WTC11 (cell line): ENCODE measurements around the gene HMGXB4. TPM values are rescaled to one million over a fixed set of nuclear protein-coding genes. Genes with fewer than 3 reads are reported as not detected.

Experiments
- ATAC-seq: fragments of 200-7000 bp; cut with Tn5 transposase; 2 replicates; pipeline ENCODE4 v1.10.0; 2021; ENCODE audit warnings: mild to moderate bottlenecking, moderate library complexity
- CTCF ChIA-PET: fragments of 300-600 bp; sonication (Branson Sonifier 250); formaldehyde crosslinking; loops from one replicate; lab custom pipeline; 2021; ENCODE audit warnings: antibody characterized with exemption; lab: Charles Lee
- POLR2A ChIA-PET: fragments of 350-600 bp; sonication (Branson Sonifier 250); formaldehyde crosslinking; loops from one replicate; lab custom pipeline; 2021; ENCODE audit warnings: antibody characterized with exemption; lab: Charles Lee
- DNase-seq: peaks from one replicate; pipeline ENCODE4 v3.0.0; 2021; ENCODE audit warnings: low spot score
- H3K27ac Mint-ChIP-seq: 2 replicates; pipeline ENCODE4 v1.8.0; 2021; ENCODE audit warnings: mixed read lengths
- H3K27me3 Mint-ChIP-seq: 2 replicates; pipeline ENCODE4 v1.8.0; 2021; ENCODE audit warnings: low read depth, mild to moderate bottlenecking, moderate library complexity, mixed read lengths
- H3K36me3 Mint-ChIP-seq: 2 replicates; pipeline ENCODE4 v1.8.0; 2021; ENCODE audit warnings: mixed read lengths
- H3K4me1 Mint-ChIP-seq: 2 replicates; pipeline ENCODE4 v1.8.0; 2022; ENCODE audit warnings: mixed read lengths
- H3K4me3 Mint-ChIP-seq: 2 replicates; pipeline ENCODE4 v1.8.0; 2021; ENCODE audit warnings: mild to moderate bottlenecking, moderate library complexity, mixed read lengths
- H3K9me3 Mint-ChIP-seq: 2 replicates; pipeline ENCODE4 v1.8.0; 2021; ENCODE audit warnings: mixed read lengths
- ATF1 ChIP-seq: sonication (generic); formaldehyde crosslinking; IDR thresholded peaks from 2 replicates; pipeline ENCODE4 v1.8.1; 2023; ENCODE audit warnings: mild to moderate bottlenecking, moderate library complexity, missing genetic modification reagents
- CBFB ChIP-seq: sonication (generic); formaldehyde crosslinking; IDR thresholded peaks from 2 replicates; pipeline ENCODE4 v1.8.1; 2022; ENCODE audit warnings: mild to moderate bottlenecking, low read depth, missing genetic modification reagents
- ELF4 ChIP-seq: sonication (generic); formaldehyde crosslinking; IDR thresholded peaks from 2 replicates; pipeline ENCODE4 v1.8.1; 2022; ENCODE audit warnings: low read depth, mild to moderate bottlenecking, moderate library complexity, missing genetic modification reagents
- GTF2I ChIP-seq: fragments of 250-450 bp; sonication (Bioruptor Pico); conservative IDR thresholded peaks from 2 replicates; pipeline ENCODE4 v1.4.0; 2021; ENCODE audit warnings: mild to moderate bottlenecking
- JUN ChIP-seq: sonication (generic); formaldehyde crosslinking; IDR thresholded peaks from 2 replicates; pipeline ENCODE4 v1.8.0; 2023; ENCODE audit warnings: mild to moderate bottlenecking, missing genetic modification reagents
- KAT7 ChIP-seq: sonication (generic); formaldehyde crosslinking; IDR thresholded peaks from 2 replicates; pipeline ENCODE4 v1.8.1; 2023; ENCODE audit warnings: missing genetic modification reagents, mild to moderate bottlenecking, borderline replicate concordance
- MYBL2 ChIP-seq: sonication (generic); formaldehyde crosslinking; IDR thresholded peaks from 2 replicates; pipeline ENCODE4 v1.8.1; 2023; ENCODE audit warnings: mild to moderate bottlenecking, moderate library complexity, missing genetic modification reagents
- NFATC4 ChIP-seq: fragments of 250-450 bp; sonication (Bioruptor Pico); IDR thresholded peaks from 2 replicates; pipeline ENCODE4 v1.9.0; 2021; ENCODE audit warnings: mild to moderate bottlenecking
- NR1H2 ChIP-seq: sonication (generic); formaldehyde crosslinking; IDR thresholded peaks from 2 replicates; pipeline ENCODE4 v1.9.0; 2021; ENCODE audit warnings: mild to moderate bottlenecking, moderate library complexity, missing genetic modification reagents
- NR2C2 ChIP-seq: sonication (generic); formaldehyde crosslinking; IDR thresholded peaks from 2 replicates; pipeline ENCODE4 v1.8.0; 2022; ENCODE audit warnings: mild to moderate bottlenecking, missing genetic modification reagents
- SMAD3 ChIP-seq: sonication (generic); formaldehyde crosslinking; IDR thresholded peaks from 2 replicates; pipeline ENCODE4 v1.8.0; 2022; ENCODE audit warnings: missing genetic modification reagents, mild to moderate bottlenecking, borderline replicate concordance
- TEAD1 ChIP-seq: sonication (generic); formaldehyde crosslinking; IDR thresholded peaks from 2 replicates; pipeline ENCODE4 v1.8.0; 2022; ENCODE audit warnings: mild to moderate bottlenecking, missing genetic modification reagents
- TEAD4 ChIP-seq: sonication (generic); formaldehyde crosslinking; IDR thresholded peaks from 2 replicates; pipeline ENCODE4 v1.8.0; 2022; ENCODE audit warnings: mild to moderate bottlenecking, missing genetic modification reagents
- ZNF263 ChIP-seq: sonication (generic); formaldehyde crosslinking; IDR thresholded peaks from 2 replicates; pipeline ENCODE4 v1.8.1; 2022; ENCODE audit warnings: low read depth, mild to moderate bottlenecking, moderate library complexity, missing genetic modification reagents
- ZNF317 ChIP-seq: sonication (generic); formaldehyde crosslinking; IDR thresholded peaks from 2 replicates; pipeline ENCODE4 v1.8.1; 2023; ENCODE audit warnings: low read depth, mild to moderate bottlenecking, moderate library complexity, missing genetic modification reagents, borderline replicate concordance
- ZNF671 ChIP-seq: fragments of 250-450 bp; sonication (Bioruptor Pico); IDR thresholded peaks from 2 replicates; pipeline ENCODE4 v1.8.0; 2021; ENCODE audit warnings: mild to moderate bottlenecking
- total RNA-seq: library from RNA; stranded (reverse); gene quantifications from 3 replicates; pipeline ENCODE4 v1.2.3, GENCODE V29; 2021
- TF ChIP-seq, protein P1 (sequence below): fragments of 250-450 bp; sonication (Bioruptor Pico); IDR thresholded peaks from 2 replicates; pipeline ENCODE4 v1.9.0; 2021; ENCODE audit warnings: moderate library complexity, mild to moderate bottlenecking, inconsistent platforms, borderline replicate concordance
- TF ChIP-seq, protein P2 (sequence below): fragments of 250-450 bp; sonication (Bioruptor Pico); IDR thresholded peaks from 2 replicates; pipeline ENCODE4 v1.9.0; 2021; ENCODE audit warnings: mild to moderate bottlenecking, borderline replicate concordance
- TF ChIP-seq, protein P3 (sequence below): sonication (generic); formaldehyde crosslinking; IDR thresholded peaks from 2 replicates; pipeline ENCODE4 v1.8.0; 2022; ENCODE audit warnings: mild to moderate bottlenecking, missing genetic modification reagents
- TF ChIP-seq, protein P4 (sequence below): fragments of 250-450 bp; sonication (Bioruptor Pico); conservative IDR thresholded peaks from 2 replicates; pipeline ENCODE4 v1.9.0; 2021; ENCODE audit warnings: mild to moderate bottlenecking
- TF ChIP-seq, protein P5 (sequence below): sonication (generic); formaldehyde crosslinking; IDR thresholded peaks from 2 replicates; pipeline ENCODE4 v1.8.1; 2022; ENCODE audit warnings: mild to moderate bottlenecking, moderate library complexity, missing genetic modification reagents
- TF ChIP-seq, protein P6 (sequence below): sonication (generic); formaldehyde crosslinking; IDR thresholded peaks from 2 replicates; pipeline ENCODE4 v1.8.0; 2022; ENCODE audit warnings: mild to moderate bottlenecking, missing genetic modification reagents

Gene HMGXB4
- total RNA-seq, 1 experiment from 2014 or later, result 42.1 TPM

DNA sequence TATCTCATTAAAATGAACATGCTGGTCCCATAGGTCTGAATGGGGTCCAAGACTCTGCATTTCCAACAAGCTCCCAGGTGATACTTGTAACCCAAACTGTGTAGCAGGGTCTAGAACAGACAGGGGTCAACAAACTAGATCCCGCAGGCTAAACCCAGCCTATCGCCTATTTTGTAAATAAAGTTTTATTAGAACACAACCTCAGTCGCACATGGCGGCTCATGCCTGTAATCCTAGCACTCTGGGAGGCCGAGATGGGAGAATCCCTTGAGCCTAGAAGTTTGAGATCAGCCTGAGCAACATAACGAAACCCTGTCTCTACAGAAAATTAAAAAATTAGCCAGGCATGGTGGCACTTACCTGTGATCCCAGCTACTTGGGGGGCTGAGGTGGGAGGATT is 42.3 kb upstream of the HMGXB4 start (continued):
- TF ChIP-seq TEAD4 (CRISPR knock-in tag) (no peak), ELF4 (CRISPR knock-in tag) (no peak), KAT7 (CRISPR knock-in tag) (no peak), ZNF317 (CRISPR knock-in tag) (no peak)
- TF ChIP-seq, protein P1, sequence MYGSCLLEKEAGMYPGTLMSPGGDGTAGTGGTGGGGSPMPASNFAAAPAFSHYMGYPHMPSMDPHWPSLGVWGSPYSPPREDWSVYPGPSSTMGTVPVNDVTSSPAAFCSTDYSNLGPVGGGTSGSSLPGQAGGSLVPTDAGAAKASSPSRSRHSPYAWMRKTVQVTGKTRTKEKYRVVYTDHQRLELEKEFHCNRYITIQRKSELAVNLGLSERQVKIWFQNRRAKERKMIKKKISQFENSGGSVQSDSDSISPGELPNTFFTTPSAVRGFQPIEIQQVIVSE (CRISPR knock-in tag), result no peak
- TF ChIP-seq, protein P2, sequence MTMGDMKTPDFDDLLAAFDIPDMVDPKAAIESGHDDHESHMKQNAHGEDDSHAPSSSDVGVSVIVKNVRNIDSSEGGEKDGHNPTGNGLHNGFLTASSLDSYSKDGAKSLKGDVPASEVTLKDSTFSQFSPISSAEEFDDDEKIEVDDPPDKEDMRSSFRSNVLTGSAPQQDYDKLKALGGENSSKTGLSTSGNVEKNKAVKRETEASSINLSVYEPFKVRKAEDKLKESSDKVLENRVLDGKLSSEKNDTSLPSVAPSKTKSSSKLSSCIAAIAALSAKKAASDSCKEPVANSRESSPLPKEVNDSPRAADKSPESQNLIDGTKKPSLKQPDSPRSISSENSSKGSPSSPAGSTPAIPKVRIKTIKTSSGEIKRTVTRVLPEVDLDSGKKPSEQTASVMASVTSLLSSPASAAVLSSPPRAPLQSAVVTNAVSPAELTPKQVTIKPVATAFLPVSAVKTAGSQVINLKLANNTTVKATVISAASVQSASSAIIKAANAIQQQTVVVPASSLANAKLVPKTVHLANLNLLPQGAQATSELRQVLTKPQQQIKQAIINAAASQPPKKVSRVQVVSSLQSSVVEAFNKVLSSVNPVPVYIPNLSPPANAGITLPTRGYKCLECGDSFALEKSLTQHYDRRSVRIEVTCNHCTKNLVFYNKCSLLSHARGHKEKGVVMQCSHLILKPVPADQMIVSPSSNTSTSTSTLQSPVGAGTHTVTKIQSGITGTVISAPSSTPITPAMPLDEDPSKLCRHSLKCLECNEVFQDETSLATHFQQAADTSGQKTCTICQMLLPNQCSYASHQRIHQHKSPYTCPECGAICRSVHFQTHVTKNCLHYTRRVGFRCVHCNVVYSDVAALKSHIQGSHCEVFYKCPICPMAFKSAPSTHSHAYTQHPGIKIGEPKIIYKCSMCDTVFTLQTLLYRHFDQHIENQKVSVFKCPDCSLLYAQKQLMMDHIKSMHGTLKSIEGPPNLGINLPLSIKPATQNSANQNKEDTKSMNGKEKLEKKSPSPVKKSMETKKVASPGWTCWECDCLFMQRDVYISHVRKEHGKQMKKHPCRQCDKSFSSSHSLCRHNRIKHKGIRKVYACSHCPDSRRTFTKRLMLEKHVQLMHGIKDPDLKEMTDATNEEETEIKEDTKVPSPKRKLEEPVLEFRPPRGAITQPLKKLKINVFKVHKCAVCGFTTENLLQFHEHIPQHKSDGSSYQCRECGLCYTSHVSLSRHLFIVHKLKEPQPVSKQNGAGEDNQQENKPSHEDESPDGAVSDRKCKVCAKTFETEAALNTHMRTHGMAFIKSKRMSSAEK (CRISPR knock-in tag), result no peak
- TF ChIP-seq, protein P3, sequence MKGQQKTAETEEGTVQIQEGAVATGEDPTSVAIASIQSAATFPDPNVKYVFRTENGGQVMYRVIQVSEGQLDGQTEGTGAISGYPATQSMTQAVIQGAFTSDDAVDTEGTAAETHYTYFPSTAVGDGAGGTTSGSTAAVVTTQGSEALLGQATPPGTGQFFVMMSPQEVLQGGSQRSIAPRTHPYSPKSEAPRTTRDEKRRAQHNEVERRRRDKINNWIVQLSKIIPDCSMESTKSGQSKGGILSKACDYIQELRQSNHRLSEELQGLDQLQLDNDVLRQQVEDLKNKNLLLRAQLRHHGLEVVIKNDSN, result no peak

DNA sequence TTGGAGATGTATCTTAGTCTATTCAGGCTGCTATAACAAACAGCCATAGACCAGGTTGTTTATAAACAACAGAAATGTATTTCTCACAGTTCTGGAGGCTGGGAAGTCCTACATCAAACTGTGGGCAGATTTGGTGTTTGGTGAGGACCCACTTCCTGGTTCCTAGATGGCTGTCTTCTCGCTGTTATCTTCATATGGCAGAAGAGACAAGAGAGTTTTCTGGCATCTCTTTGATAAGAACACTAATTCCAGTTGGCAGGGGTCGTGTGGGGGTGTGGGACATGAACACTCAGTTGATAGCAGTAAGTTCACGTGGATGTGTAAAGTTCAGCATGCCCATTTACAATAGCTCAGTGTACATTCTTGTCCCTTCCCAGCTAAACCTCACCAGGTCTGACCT is 41.3 kb upstream of the HMGXB4 start:
- H3K27me3 Mint-ChIP-seq, result peaks cover 6% of the 10 kb centered on the region
- H3K4me1 Mint-ChIP-seq, result no peaks in the 10 kb centered on the region; the same call in 1 of the 2 replicates
- H3K9me3 Mint-ChIP-seq, result peaks cover 15% of the 10 kb centered on the region
- no peak overlapping the region for H3K27ac Mint-ChIP-seq
- CTCF ChIA-PET, result interaction anchor here (1.2 to 1.4 kb wide), 2 partner anchors 15 to 66 kb away, joined by 3 to 6 read pairs; no protein-coding TSS in a partner anchor
- no peak for TF ChIP-seq ZNF671 (CRISPR knock-in tag)
- DNase-seq (no peak), ATAC-seq (no peak)
- POLR2A ChIA-PET, result no interaction called here
- no peaks in the 10 kb centered on the region for H3K36me3 Mint-ChIP-seq
- no peak overlapping the region for H3K4me3 Mint-ChIP-seq

DNA sequence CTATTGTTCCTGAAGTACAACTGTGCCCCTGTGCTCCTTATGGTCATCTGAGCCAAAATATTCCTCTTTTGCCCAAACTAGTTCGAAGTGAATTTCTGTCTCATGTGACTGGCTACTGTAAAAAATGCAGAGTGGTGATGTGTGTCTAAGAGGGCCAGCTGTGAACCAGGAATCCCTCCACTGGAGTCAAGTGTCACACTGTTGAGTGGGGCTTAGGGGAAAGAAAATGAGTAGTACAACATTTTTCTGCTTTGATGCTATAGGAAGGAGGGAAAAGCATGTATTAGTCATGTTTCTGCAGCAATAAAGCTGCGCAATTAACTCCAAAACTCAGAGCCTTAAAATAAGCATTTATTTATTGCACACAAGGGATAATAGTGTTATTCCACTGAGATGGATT is 39.8 kb upstream of the HMGXB4 start:
- Mint-ChIP-seq H3K9me3 (peaks cover 15% of the 10 kb centered on the region), H3K4me3 (no peak overlapping the region), H3K27ac (no peak overlapping the region), H3K36me3 (no peaks in the 10 kb centered on the region), H3K27me3 (no peaks in the 10 kb centered on the region; the same call in none of the 2 replicates), H3K4me1 (no peaks in the 10 kb centered on the region; the same call in 1 of the 2 replicates)
- no peak for TF ChIP-seq CBFB (CRISPR knock-in tag)
- no peak for TF ChIP-seq ZNF263
- TF ChIP-seq JUN, result no peak
- no peak for TF ChIP-seq NR1H2 (CRISPR knock-in tag)
- no peak for TF ChIP-seq NFATC4 (CRISPR knock-in tag)
- no peak for ATAC-seq
- DNase-seq, result no peak
- POLR2A ChIA-PET, result no interaction called here
- CTCF ChIA-PET, result interaction anchor here (3.0 kb wide), 1 partner anchor 14 kb away, joined by 14 read pairs; no protein-coding TSS in a partner anchor

DNA sequence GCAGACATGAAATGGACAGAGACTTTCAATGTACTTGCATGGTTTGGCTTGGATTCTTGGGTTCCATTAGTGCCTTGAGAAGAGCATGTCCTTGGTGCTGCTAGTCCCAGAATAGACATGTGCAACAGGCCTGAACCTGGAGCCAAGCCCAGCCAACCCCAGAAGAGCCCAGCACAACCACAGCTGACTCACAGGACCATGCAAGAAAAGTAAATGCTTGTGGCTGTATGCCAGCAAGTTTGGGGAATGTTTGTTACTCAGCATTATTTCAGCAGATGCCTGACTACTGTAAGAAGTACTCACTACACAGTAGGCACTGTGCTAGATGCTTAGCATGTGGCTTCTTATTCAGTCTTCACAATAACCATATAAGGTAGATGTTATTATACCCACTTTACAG is 39.2 kb upstream of the HMGXB4 start:
- Mint-ChIP-seq H3K4me1 (no peaks in the 10 kb centered on the region; the same call in 1 of the 2 replicates), H3K9me3 (peaks cover 15% of the 10 kb centered on the region), H3K4me3 (no peak overlapping the region), H3K27ac (no peak overlapping the region), H3K27me3 (no peaks in the 10 kb centered on the region; the same call in none of the 2 replicates), H3K36me3 (no peaks in the 10 kb centered on the region)
- DNase-seq, result no peak
- POLR2A ChIA-PET, result no interaction called here
- TF ChIP-seq, protein P4, sequence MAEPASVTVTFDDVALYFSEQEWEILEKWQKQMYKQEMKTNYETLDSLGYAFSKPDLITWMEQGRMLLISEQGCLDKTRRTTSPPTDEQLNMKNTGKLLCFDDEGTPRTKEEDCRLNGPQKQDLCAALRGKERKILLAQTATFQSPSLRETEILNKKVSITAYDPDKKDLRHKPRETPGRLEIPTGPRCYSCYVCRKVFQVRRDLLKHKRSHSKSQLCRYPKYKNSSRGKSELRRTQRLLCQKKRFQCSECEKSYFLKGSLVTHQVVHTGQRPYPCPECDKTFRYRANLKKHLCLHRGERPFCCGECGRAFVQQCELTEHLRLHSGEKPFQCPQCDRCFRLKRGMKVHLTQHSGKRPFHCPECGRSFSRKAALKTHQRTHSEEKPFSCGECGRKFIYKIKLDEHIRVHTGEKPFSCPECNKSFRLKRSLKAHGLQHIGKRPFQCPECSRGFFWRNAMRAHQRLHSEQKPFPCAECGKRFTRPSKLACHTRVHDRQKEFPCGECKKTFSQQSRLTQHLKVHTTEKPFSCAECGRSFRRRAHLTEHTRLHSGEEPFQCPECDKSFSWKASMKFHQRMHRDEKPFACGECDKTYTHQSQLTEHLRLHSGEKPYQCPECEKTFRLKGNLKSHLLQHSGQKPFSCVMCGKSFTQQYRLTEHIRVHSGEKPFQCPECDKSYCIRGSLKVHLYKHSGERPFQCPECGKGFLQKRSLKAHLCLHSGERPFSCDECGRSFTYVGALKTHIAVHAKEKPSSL, result no peak
- TF ChIP-seq TEAD1, result no peak
- no peak for TF ChIP-seq MYBL2 (CRISPR knock-in tag)
- TF ChIP-seq NFATC4 (CRISPR knock-in tag), result no peak
- no peak for TF ChIP-seq ATF1 (CRISPR knock-in tag)
- TF ChIP-seq CBFB (CRISPR knock-in tag), result no peak
- no peak for TF ChIP-seq GTF2I
- TF ChIP-seq, protein P5, sequence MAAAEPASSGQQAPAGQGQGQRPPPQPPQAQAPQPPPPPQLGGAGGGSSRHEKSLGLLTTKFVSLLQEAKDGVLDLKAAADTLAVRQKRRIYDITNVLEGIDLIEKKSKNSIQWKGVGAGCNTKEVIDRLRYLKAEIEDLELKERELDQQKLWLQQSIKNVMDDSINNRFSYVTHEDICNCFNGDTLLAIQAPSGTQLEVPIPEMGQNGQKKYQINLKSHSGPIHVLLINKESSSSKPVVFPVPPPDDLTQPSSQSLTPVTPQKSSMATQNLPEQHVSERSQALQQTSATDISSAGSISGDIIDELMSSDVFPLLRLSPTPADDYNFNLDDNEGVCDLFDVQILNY (CRISPR knock-in tag), result no peak
- TF ChIP-seq NR2C2 (CRISPR knock-in tag), result no peak
- TF ChIP-seq SMAD3 (CRISPR knock-in tag), result no peak
- TF ChIP-seq, protein P6, sequence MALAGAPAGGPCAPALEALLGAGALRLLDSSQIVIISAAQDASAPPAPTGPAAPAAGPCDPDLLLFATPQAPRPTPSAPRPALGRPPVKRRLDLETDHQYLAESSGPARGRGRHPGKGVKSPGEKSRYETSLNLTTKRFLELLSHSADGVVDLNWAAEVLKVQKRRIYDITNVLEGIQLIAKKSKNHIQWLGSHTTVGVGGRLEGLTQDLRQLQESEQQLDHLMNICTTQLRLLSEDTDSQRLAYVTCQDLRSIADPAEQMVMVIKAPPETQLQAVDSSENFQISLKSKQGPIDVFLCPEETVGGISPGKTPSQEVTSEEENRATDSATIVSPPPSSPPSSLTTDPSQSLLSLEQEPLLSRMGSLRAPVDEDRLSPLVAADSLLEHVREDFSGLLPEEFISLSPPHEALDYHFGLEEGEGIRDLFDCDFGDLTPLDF (CRISPR knock-in tag), result no peak
- CTCF ChIA-PET, result interaction anchor here (3.0 kb wide), 1 partner anchor 13 kb away, joined by 14 read pairs; no protein-coding TSS in a partner anchor
- no peak for ATAC-seq
